Measurements from ENCODE around the gene DDX20.

Gene DDX20

GRCh38 chr1:111749628-111750027, 6.1 kb upstream of the DDX20 start:
- no peak for DNase-seq

- peak; percentile 34 for DNase-seq
Measured at GRCh38 chr1:111750856-111751255, 4.8 kb upstream of the DDX20 start.

GRCh38 chr1:111751906-111752575, 3.7 kb upstream of the DDX20 start:
- DNase-seq = no peak

- peak; percentile 72 for DNase-seq
Measured at GRCh38 chr1:111754984-111755330, 744 bp upstream of the DDX20 start.

- DNase-seq = no peak
Measured at GRCh38 chr1:111756124-111756513, 418 bp downstream of the DDX20 start.

GRCh38 chr1:111758373-111758772, 2.7 kb downstream of the DDX20 start:
- DNase-seq = peak; percentile 14

GRCh38 chr1:111761717-111762116, 6.0 kb downstream of the DDX20 start:
- DNase-seq = no peak

- no peak for DNase-seq
Measured at GRCh38 chr1:111762332-111762731, 6.6 kb downstream of the DDX20 start.

- DNase-seq = no peak
Measured at GRCh38 chr1:111768023-111768422, 12.3 kb downstream of the DDX20 start.

- DNase-seq = no peak
Measured at GRCh38 chr1:111768625-111769024, 12.9 kb downstream of the DDX20 start.

- peak; percentile 78 for DNase-seq
Measured at GRCh38 chr1:111769517-111770146, 13.9 kb downstream of the DDX20 start.

GRCh38 chr1:111770916-111771315, 15.2 kb downstream of the DDX20 start:
- DNase-seq = no peak

- no peak for DNase-seq
Measured at GRCh38 chr1:111775966-111776365, 20.3 kb downstream of the DDX20 start.

GRCh38 chr1:111776391-111776790, 20.7 kb downstream of the DDX20 start:
- DNase-seq = no peak

- DNase-seq = no peak
Measured at GRCh38 chr1:111776861-111777260, 21.2 kb downstream of the DDX20 start.

- no peak for DNase-seq
Measured at GRCh38 chr1:111777301-111777700, 21.6 kb downstream of the DDX20 start.

GRCh38 chr1:111778066-111778465, 22.4 kb downstream of the DDX20 start:
- no peak for DNase-seq

GRCh38 chr1:111778541-111779051, 22.9 kb downstream of the DDX20 start:
- DNase-seq = no peak

- no peak for DNase-seq
Measured at GRCh38 chr1:111779546-111779945, 23.8 kb downstream of the DDX20 start.

- no peak for DNase-seq
Measured at GRCh38 chr1:111784273-111784901, 28.7 kb downstream of the DDX20 start.

- DNase-seq = peak; percentile 73
Measured at GRCh38 chr1:111786669-111787207, 31.0 kb downstream of the DDX20 start.

GRCh38 chr1:111789142-111789541, 33.4 kb downstream of the DDX20 start:
- DNase-seq = peak; percentile 74

GRCh38 chr1:111789666-111790316, 34.1 kb downstream of the DDX20 start:
- DNase-seq = no peak

All from NCI-H82 (cell line).